Ishikawa (cell line): ENCODE data around the gene GALNT2.

Experiments used
- CEBPB ChIP-seq: IDR thresholded peaks from 2 replicates; pipeline ENCODE4 v1.6.1; 2012
- CREB1 ChIP-seq: IDR thresholded peaks from 2 replicates; pipeline ENCODE4 v1.6.1; 2012; ENCODE audit warnings: low read depth
- EGR1 ChIP-seq: IDR thresholded peaks from 2 replicates; pipeline ENCODE4 v1.6.1; 2012
- EP300 ChIP-seq: IDR thresholded peaks from 2 replicates; pipeline ENCODE4 v1.6.1; 2012; ENCODE audit warnings: borderline replicate concordance
- RAD21 ChIP-seq: IDR thresholded peaks from 2 replicates; pipeline ENCODE4 v1.6.1; 2012; ENCODE audit warnings: low read depth
- REST ChIP-seq: IDR thresholded peaks from 2 replicates; pipeline ENCODE4 v1.6.1; 2012; ENCODE audit warnings: low read depth, mild to moderate bottlenecking
- TAF1 ChIP-seq: IDR thresholded peaks from 2 replicates; pipeline ENCODE4 v1.6.1; 2012; ENCODE audit warnings: low read depth, mild to moderate bottlenecking
- TEAD4 ChIP-seq: IDR thresholded peaks from 2 replicates; pipeline ENCODE4 v1.6.1; 2012
- USF1 ChIP-seq: IDR thresholded peaks from 2 replicates; pipeline ENCODE4 v1.6.1; 2012
- ZBTB7A ChIP-seq: IDR thresholded peaks from 2 replicates; pipeline ENCODE4 v1.6.1; 2012; ENCODE audit warnings: low read depth
- TF ChIP-seq, protein P1 (sequence below): IDR thresholded peaks from 2 replicates; pipeline ENCODE4 v1.6.1; 2012

DNA sequence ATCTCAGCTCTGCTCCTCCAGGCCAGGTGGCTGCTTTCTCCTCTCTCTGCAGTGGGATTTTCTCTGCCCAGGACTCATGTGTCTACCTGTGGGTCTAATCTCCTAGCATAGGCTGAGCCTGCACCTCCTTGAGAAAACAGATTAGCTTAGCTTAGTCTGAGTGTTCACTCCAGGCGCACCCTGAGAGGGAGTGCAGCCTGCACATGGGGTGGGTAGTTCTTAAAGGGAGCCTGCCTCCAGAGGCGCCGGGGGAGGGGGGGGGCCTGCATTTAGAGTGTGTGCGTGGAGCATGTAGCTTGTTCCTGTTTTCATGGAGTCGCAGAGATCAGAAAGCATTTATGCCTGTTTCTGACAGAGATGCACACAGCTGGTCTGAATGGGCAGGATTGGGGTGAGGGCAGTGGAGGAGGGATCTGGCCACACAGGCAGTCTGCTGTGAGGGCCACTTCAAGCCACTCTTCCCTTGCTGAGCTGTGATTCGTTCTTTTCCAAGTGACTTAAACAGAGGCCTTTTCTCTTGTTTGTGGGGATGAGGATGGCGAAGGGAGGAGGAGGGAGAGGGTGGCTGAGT is 45.2 kb downstream of the GALNT2 start:
- TF ChIP-seq TEAD4 (no peak), EP300 (no peak), TAF1 (no peak), CREB1 (no peak), ZBTB7A (no peak), REST (no peak), CEBPB (no peak), EGR1 (no peak), USF1 (no peak), RAD21 (no peak)
- TF ChIP-seq, protein P1, sequence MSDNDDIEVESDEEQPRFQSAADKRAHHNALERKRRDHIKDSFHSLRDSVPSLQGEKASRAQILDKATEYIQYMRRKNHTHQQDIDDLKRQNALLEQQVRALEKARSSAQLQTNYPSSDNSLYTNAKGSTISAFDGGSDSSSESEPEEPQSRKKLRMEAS, result no peak
